CD4-positive, alpha-beta T cell treated with Interleukin-10 for 1 hour (primary cell): Measurements from ENCODE around the gene CLEC4G.
"Not testable (repeated sequence)": the region's sequence is repeated elsewhere in the genome, so short reads cannot be mapped to it uniquely, and the experiment has no call there.

ENCODE experiments used
- DNase-seq: peaks from one replicate; pipeline ENCODE4 v3.0.0-alpha.2; 2020

The CLEC4G gene

GRCh38 chr19:7746306-7746705, 14.4 kb upstream of the CLEC4G start:
- DNase-seq: not testable (repeated sequence)

- DNase-seq: no peak
These were observed 13.2 kb upstream of the CLEC4G start for GRCh38 chr19:7744871-7745650.

GRCh38 chr19:7744199-7744786, 12.4 kb upstream of the CLEC4G start:
- DNase-seq: no peak

- DNase-seq: no peak
These were observed 11.5 kb upstream of the CLEC4G start for GRCh38 chr19:7743425-7743841.

GRCh38 chr19:7742991-7743390, 11.1 kb upstream of the CLEC4G start:
- no peak for DNase-seq

- no peak for DNase-seq
These were observed 10.7 kb upstream of the CLEC4G start for GRCh38 chr19:7742575-7742974.

- no peak for DNase-seq
These were observed 8.8 kb upstream of the CLEC4G start for GRCh38 chr19:7740682-7741054.

- no peak for DNase-seq
These were observed 8.1 kb upstream of the CLEC4G start for GRCh38 chr19:7739801-7740681.

GRCh38 chr19:7739211-7739755, 7.4 kb upstream of the CLEC4G start:
- no peak for DNase-seq

GRCh38 chr19:7738023-7738422, 6.1 kb upstream of the CLEC4G start:
- DNase-seq: no peak

GRCh38 chr19:7737215-7737614, 5.3 kb upstream of the CLEC4G start:
- no peak for DNase-seq

- no peak for DNase-seq
These were observed 4.2 kb upstream of the CLEC4G start for GRCh38 chr19:7736148-7736547.

- DNase-seq: no peak
These were observed 2.6 kb upstream of the CLEC4G start for GRCh38 chr19:7734220-7735203.

- DNase-seq: no peak
These were observed 1.5 kb upstream of the CLEC4G start for GRCh38 chr19:7733376-7733775.

GRCh38 chr19:7731615-7732014, 295 bp downstream of the CLEC4G start:
- DNase-seq: no peak

- no peak for DNase-seq
These were observed 703 bp downstream of the CLEC4G start for GRCh38 chr19:7731218-7731595.

- no peak for DNase-seq
These were observed 1.4 kb downstream of the CLEC4G start for GRCh38 chr19:7730286-7731217.

- DNase-seq: no peak
These were observed 2.1 kb downstream of the CLEC4G start for GRCh38 chr19:7729831-7730285.

GRCh38 chr19:7729211-7729610, 2.7 kb downstream of the CLEC4G start:
- no peak for DNase-seq

- no peak for DNase-seq
These were observed 6.1 kb downstream of the CLEC4G start for GRCh38 chr19:7725791-7726190.

GRCh38 chr19:7722231-7722651, 9.7 kb downstream of the CLEC4G start:
- no peak for DNase-seq
